Neuronal stem cell (in vitro differentiated cells): ENCODE measurements around the gene BBS12.

Experiments
- DNase-seq: peaks from one replicate; pipeline ENCODE4 v3.0.0-alpha.2; 2013; ENCODE audit warnings: low spot score
- H2AFZ ChIP-seq: one replicate; pipeline ENCODE4 v1.6.1; 2013; ENCODE audit warnings: mild to moderate bottlenecking, low read length, inconsistent platforms
- H2AK5ac ChIP-seq: 2 replicates; pipeline ENCODE4 v1.6.1; 2013; ENCODE audit warnings: low read depth, mild to moderate bottlenecking, inconsistent platforms, low read length, moderate library complexity, mixed read lengths
- H2BK120ac ChIP-seq: 2 replicates; pipeline ENCODE4 v1.6.1; 2013; ENCODE audit warnings: low read depth, mild to moderate bottlenecking, inconsistent platforms, low read length, moderate library complexity, mixed read lengths
- H2BK12ac ChIP-seq: one replicate; pipeline ENCODE4 v1.6.1; 2013; ENCODE audit warnings: low read length, inconsistent platforms
- H2BK15ac ChIP-seq: 2 replicates; pipeline ENCODE4 v1.6.1; 2013; ENCODE audit warnings: mild to moderate bottlenecking, low read length, inconsistent platforms, mixed read lengths
- H2BK5ac ChIP-seq: one replicate; pipeline ENCODE4 v1.6.1; 2013; ENCODE audit warnings: inconsistent platforms, mild to moderate bottlenecking, low read length, moderate library complexity
- H3K14ac ChIP-seq: one replicate; pipeline ENCODE4 v1.6.1; 2013; ENCODE audit warnings: low read length, inconsistent platforms
- H3K18ac ChIP-seq: 2 replicates; pipeline ENCODE4 v1.6.1; 2013; ENCODE audit warnings: low read length, inconsistent platforms
- H3K23ac ChIP-seq: 2 replicates; pipeline ENCODE4 v1.6.1; 2013; ENCODE audit warnings: low read depth, mild to moderate bottlenecking, mixed read lengths, low read length, inconsistent platforms; ENCODE audit not compliant: poor library complexity
- H3K27ac ChIP-seq: replicated peaks from 3 replicates; pipeline ENCODE4 v1.5.1; 2013; ENCODE audit warnings: low read length, inconsistent platforms
- H3K27me3 ChIP-seq, 3 experiments: 2 replicates each; pipeline ENCODE4 v1.6.1; 2013; ENCODE audit warnings: low read length in 3 of 3, mild to moderate bottlenecking in 2 of 3, inconsistent platforms in 1 of 3, low read depth in 1 of 3, mixed read lengths in 1 of 3, moderate library complexity in 1 of 3; ENCODE audit not compliant: control insufficient read depth in 3 of 3, insufficient read depth in 3 of 3
- H3K36me3 ChIP-seq, 2 donors: replicated peaks in 1 of 2; 2 replicates each; pipeline ENCODE4 v1.6.1; 2013; ENCODE audit warnings: low read length in 2 of 2; ENCODE audit not compliant: control insufficient read depth in 2 of 2, insufficient read depth in 2 of 2
- H3K4ac ChIP-seq: 2 replicates; pipeline ENCODE4 v1.6.1; 2013; ENCODE audit warnings: inconsistent platforms, mild to moderate bottlenecking, low read length, moderate library complexity
- H3K4me1 ChIP-seq, 2 donors: 1 replicate in 1 of 2; 2 replicates in 1 of 2; pipeline ENCODE4 v1.6.1; 2013; ENCODE audit warnings: low read length in 2 of 2, low read depth in 1 of 2; ENCODE audit not compliant: control insufficient read depth in 2 of 2, insufficient read depth in 1 of 2
- H3K4me2 ChIP-seq: one replicate; pipeline ENCODE4 v1.6.1; 2013; ENCODE audit warnings: mild to moderate bottlenecking, low read length, inconsistent platforms; ENCODE audit not compliant: insufficient read depth, poor library complexity, severe bottlenecking
- H3K4me3 ChIP-seq, 2 donors: 2 replicates each; pipeline ENCODE4 v1.5.1; 2013; ENCODE audit warnings: low read length in 2 of 2, mild to moderate bottlenecking in 2 of 2, inconsistent platforms in 1 of 2, moderate library complexity in 1 of 2
- H3K79me1 ChIP-seq: one replicate; pipeline ENCODE4 v1.6.1; 2013; ENCODE audit warnings: low read depth, mild to moderate bottlenecking, inconsistent platforms, low read length, moderate library complexity
- H3K9ac ChIP-seq: one replicate; pipeline ENCODE4 v1.6.1; 2013; ENCODE audit warnings: mild to moderate bottlenecking, low read depth, low read length, inconsistent platforms; ENCODE audit not compliant: poor library complexity
- H3K9me3 ChIP-seq, 2 donors: replicated peaks in 1 of 2; 2 replicates each; pipeline versions ENCODE3 to v1.6.1; 2013; ENCODE audit warnings: low read length in 2 of 2, mild to moderate bottlenecking in 2 of 2, inconsistent platforms in 1 of 2, low read depth in 1 of 2, mixed read lengths in 1 of 2, moderate library complexity in 1 of 2; ENCODE audit not compliant: control insufficient read depth in 2 of 2, insufficient read depth in 1 of 2
- H4K8ac ChIP-seq: one replicate; pipeline ENCODE4 v1.6.1; 2013; ENCODE audit warnings: low read depth, mild to moderate bottlenecking, inconsistent platforms, low read length, moderate library complexity
- H4K91ac ChIP-seq: one replicate; pipeline ENCODE4 v1.6.1; 2013; ENCODE audit warnings: low read length, low read depth, mild to moderate bottlenecking, inconsistent platforms; ENCODE audit not compliant: poor library complexity
- WGBS, 2 donors: extraction: QIAGEN DNeasy Blood & Tissue Kit; methylation state at CpG; one replicate each; pipeline ENCODE4 v1.1.7; 2013; ENCODE audit warnings: missing lambda C conversion rate in 2 of 2, mixed read lengths in 1 of 2; ENCODE audit not compliant: insufficient read length in 2 of 2, insufficient replicate concordance in 1 of 2; ENCODE audit errors: extremely low coverage in 2 of 2; 5-methylcytosine and 5-hydroxymethylcytosine counted together

BBS12 gene

DNA sequence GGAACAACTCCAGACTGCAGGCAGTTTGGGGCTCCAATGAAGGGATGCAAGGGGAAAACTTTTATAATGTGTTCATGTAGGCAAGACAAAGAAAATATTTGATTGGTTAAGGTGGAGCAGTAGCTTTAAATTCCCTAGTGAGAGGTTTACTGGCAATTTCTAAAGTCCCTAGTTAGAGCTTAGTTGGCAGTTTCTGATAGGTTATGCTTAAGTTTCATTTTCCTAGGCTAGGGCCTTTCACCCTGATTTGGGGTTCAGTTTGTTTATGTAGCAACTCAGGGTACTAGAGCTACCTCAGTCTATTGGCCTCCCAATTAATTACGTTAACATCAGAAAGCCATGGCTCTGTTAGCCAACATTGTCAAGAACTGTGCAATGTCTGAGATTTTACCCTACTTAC lies 14.6 kb downstream of the BBS12 start:
- Histone ChIP-seq H3K9ac (no peak overlapping the region), H3K18ac (no peak overlapping the region), H2BK15ac (no peak overlapping the region), H2BK120ac (no peak overlapping the region), H3K4me3 (no peak overlapping the region), H2AFZ (no peak overlapping the region), H3K4ac (no peak overlapping the region), H4K8ac (no peak overlapping the region), H3K27ac (no peak overlapping the region), H3K79me1 (no peaks in the 10 kb centered on the region), H4K91ac (no peak overlapping the region), H3K36me3 (peaks cover 4 to 7% of the 10 kb centered on the region in 2 donors), H3K23ac (no peak overlapping the region), H3K4me1 (no peaks in the 10 kb centered on the region), H3K9me3 (no peaks in the 10 kb centered on the region), H3K4me2 (no peak overlapping the region), H2AK5ac (no peak overlapping the region), H3K27me3 (no peaks in the 10 kb centered on the region), H2BK5ac (no peak overlapping the region), H3K14ac (no peak overlapping the region), H2BK12ac (no peak overlapping the region)
- WGBS, 2 donors, result no CpG with 5 or more reads among the region's 1 CpG
- no peak for DNase-seq

- H3K79me1 ChIP-seq, result no peaks in the 10 kb centered on the region
- no peak overlapping the region for H4K8ac ChIP-seq
- whole genome bisulfite sequencing, 2 donors, result no CpG with 5 or more reads among the region's 1 CpG
- H2BK12ac ChIP-seq, result no peak overlapping the region
- H3K4me1 ChIP-seq, result no peaks in the 10 kb centered on the region
- no peak overlapping the region for H2AK5ac ChIP-seq
- no peak overlapping the region for H2BK5ac ChIP-seq
- no peak overlapping the region for H2BK15ac ChIP-seq
- no peak overlapping the region for H3K4me3 ChIP-seq
- H2BK120ac ChIP-seq, result no peak overlapping the region
- no peak for DNase-seq
- no peak overlapping the region for H3K9ac ChIP-seq
- H3K23ac ChIP-seq, result no peak overlapping the region
- no peaks in the 10 kb centered on the region for H3K9me3 ChIP-seq
- no peak overlapping the region for H3K4me2 ChIP-seq
- H3K14ac ChIP-seq, result no peak overlapping the region
- H3K36me3 ChIP-seq, result peaks cover 0 to under 1% of the 10 kb centered on the region in 2 donors
- H2AFZ ChIP-seq, result no peak overlapping the region
- H3K18ac ChIP-seq, result no peak overlapping the region
- H4K91ac ChIP-seq, result no peak overlapping the region
- no peaks in the 10 kb centered on the region for H3K27me3 ChIP-seq
- H3K4ac ChIP-seq, result no peak overlapping the region
- no peak overlapping the region for H3K27ac ChIP-seq
Observed at GRCh38 chr4:122747883-122748282, 15.4 kb downstream of the BBS12 start.

DNA sequence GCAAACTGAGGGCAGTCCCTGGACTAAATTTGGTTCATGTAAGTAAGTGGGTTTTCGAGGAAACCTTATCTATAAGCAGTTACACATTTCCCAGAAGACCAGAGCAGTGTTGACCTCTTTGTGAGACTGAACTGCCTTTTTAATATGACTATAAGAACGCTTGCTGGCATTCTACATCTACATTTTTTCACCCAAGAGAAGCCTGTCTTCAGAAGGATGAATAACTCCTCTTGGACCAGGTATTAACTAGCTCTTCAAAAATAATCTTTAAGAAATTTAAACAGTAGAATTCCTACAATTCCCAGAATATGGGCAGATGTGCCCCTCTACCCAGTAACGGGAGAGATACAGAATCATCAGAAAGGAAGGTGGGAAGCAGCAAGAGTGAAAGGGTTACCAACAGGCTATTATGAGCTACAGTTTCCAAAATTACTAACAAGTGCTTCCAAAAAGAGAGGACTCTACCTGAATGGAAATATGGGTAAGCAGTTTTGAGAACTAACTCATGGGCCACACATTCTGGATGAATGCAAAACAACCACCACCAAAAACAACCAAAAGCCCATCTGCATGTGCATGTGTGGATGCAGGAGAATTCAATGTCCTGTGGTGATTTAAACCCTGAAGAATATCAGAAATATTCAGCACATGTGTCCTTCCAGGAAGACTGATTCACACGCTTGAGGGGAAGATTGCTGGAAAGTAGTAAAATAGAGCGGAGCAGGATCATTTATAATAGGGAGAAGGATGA lies 17.4 kb downstream of the BBS12 start:
- Histone ChIP-seq H3K4ac (no peak overlapping the region), H4K91ac (no peak overlapping the region), H3K23ac (no peak overlapping the region), H2AFZ (no peak overlapping the region), H2BK5ac (no peak overlapping the region), H2BK15ac (no peak overlapping the region), H3K4me1 (no peaks in the 10 kb centered on the region), H4K8ac (no peak overlapping the region), H3K36me3 (no peaks in the 10 kb centered on the region), H3K18ac (no peak overlapping the region), H3K9ac (no peak overlapping the region), H2BK120ac (no peak overlapping the region), H3K4me2 (no peak overlapping the region), H3K14ac (no peak overlapping the region), H3K79me1 (no peaks in the 10 kb centered on the region), H3K4me3 (no peak overlapping the region), H2BK12ac (no peak overlapping the region), H3K27ac (no peak overlapping the region), H2AK5ac (no peak overlapping the region), H3K9me3 (no peaks in the 10 kb centered on the region), H3K27me3 (no peaks in the 10 kb centered on the region)
- WGBS, 2 donors, result 100% methylated on average over 1 of the region's 5 CpGs; no CpG with 5 or more reads in 1 of the 2 donors
- DNase-seq, result no peak

DNA sequence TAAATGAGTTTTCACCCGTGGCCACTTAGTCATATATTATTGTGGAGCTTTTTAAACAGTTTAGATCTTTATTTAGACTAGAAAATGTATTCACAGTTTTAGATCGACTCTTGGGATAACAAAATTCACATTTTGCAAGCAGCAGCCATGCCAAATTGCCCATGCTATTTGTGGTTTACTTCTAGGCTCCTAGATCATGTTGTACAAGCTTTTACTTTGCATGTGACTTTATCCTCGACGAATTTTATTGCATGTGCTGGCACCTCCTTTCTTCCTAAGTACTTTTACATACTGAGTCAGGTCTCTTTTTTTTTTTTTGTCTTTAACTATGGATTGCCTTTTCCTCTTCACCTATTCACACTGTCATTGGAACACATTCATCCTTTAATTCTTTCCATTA lies 23.2 kb downstream of the BBS12 start:
- H4K91ac ChIP-seq, result no peak overlapping the region
- no peaks in the 10 kb centered on the region for H3K79me1 ChIP-seq
- no peak overlapping the region for H3K18ac ChIP-seq
- no peak overlapping the region for H2BK120ac ChIP-seq
- no peaks in the 10 kb centered on the region for H3K27me3 ChIP-seq
- H3K9me3 ChIP-seq, result no peaks in the 10 kb centered on the region
- no peak overlapping the region for H2AK5ac ChIP-seq
- H4K8ac ChIP-seq, result no peak overlapping the region
- H2AFZ ChIP-seq, result no peak overlapping the region
- no CpG with 5 or more reads among the region's 4 CpGs for WGBS, 2 donors
- H2BK15ac ChIP-seq, result no peak overlapping the region
- no peak overlapping the region for H3K14ac ChIP-seq
- H2BK12ac ChIP-seq, result no peak overlapping the region
- no peak overlapping the region for H2BK5ac ChIP-seq
- H3K4me1 ChIP-seq, result no peaks in the 10 kb centered on the region
- no peak overlapping the region for H3K9ac ChIP-seq
- no peak overlapping the region for H3K4me2 ChIP-seq
- H3K36me3 ChIP-seq, result no peaks in the 10 kb centered on the region
- H3K4me3 ChIP-seq, result no peak overlapping the region
- H3K27ac ChIP-seq, result no peak overlapping the region
- no peak for DNase-seq
- no peak overlapping the region for H3K4ac ChIP-seq
- no peak overlapping the region for H3K23ac ChIP-seq
